22Rv1 (cell line): Measurements from ENCODE around the gene PTS.

Experiments used
- CTCF ChIP-seq: fragments of 450-650 bp; IDR thresholded peaks from 2 replicates; pipeline ENCODE4 v1.5.1; 2017; ENCODE audit warnings: mild to moderate bottlenecking
- ZFX ChIP-seq: fragments of 450-650 bp; IDR thresholded peaks from 2 replicates; pipeline ENCODE4 v1.6.1; 2017; ENCODE audit warnings: antibody characterized with exemption, borderline replicate concordance

- TF ChIP-seq CTCF (no peak), ZFX (no peak)
Observed at GRCh38 chr11:112278803-112279202, 52.6 kb downstream of the PTS start.
